T-helper 2 cell treated with Interferon-gamma antibody and Interleukin-4, amounts not matched to agents 5 μg/mL and 100 μg/mL, for 36 hours (primary cell): ENCODE results near the gene PIK3R1.

ENCODE experiments used
- DNase-seq: peaks from one replicate; pipeline ENCODE4 v3.0.0; 2021; ENCODE audit warnings: low spot score
- H3K27ac Mint-ChIP-seq: one replicate; pipeline ENCODE4 v1.8.0; 2021; ENCODE audit warnings: mild to moderate bottlenecking, mixed read lengths
- H3K27me3 Mint-ChIP-seq: one replicate; pipeline ENCODE4 v1.8.0; 2021; ENCODE audit warnings: low read depth, mixed read lengths
- H3K36me3 Mint-ChIP-seq: one replicate; pipeline ENCODE4 v1.8.0; 2021; ENCODE audit warnings: low read depth, mixed read lengths
- H3K4me1 Mint-ChIP-seq: one replicate; pipeline ENCODE4 v1.8.0; 2021; ENCODE audit warnings: low read depth, mixed read lengths
- H3K4me3 Mint-ChIP-seq: one replicate; pipeline ENCODE4 v1.8.0; 2022; ENCODE audit warnings: mild to moderate bottlenecking, moderate library complexity, mixed read lengths
- H3K9me3 Mint-ChIP-seq: one replicate; pipeline ENCODE4 v1.8.0; 2021; ENCODE audit warnings: mixed read lengths

The PIK3R1 gene

GRCh38 chr5:68268852-68269130 is 53.2 kb downstream of the PIK3R1 start:
- H3K4me3 Mint-ChIP-seq, result peak overlapping the region; percentile 51
- H3K36me3 Mint-ChIP-seq, result peaks cover 11% of the 10 kb centered on the region
- peak overlapping the region; percentile 34 for H3K27ac Mint-ChIP-seq
- peaks cover 72% of the 10 kb centered on the region for H3K4me1 Mint-ChIP-seq
- no peaks in the 10 kb centered on the region for H3K27me3 Mint-ChIP-seq
- no peak for DNase-seq
- no peaks in the 10 kb centered on the region for H3K9me3 Mint-ChIP-seq

GRCh38 chr5:68269820-68270219 is 54.3 kb downstream of the PIK3R1 start:
- H3K36me3 Mint-ChIP-seq, result peaks cover 18% of the 10 kb centered on the region
- H3K4me1 Mint-ChIP-seq, result peaks cover 77% of the 10 kb centered on the region
- no peaks in the 10 kb centered on the region for H3K9me3 Mint-ChIP-seq
- DNase-seq, result no peak
- H3K27ac Mint-ChIP-seq, result peak overlapping the region; percentile 28
- peak overlapping the region; percentile 22 for H3K4me3 Mint-ChIP-seq
- no peaks in the 10 kb centered on the region for H3K27me3 Mint-ChIP-seq

GRCh38 chr5:68270399-68270975 is 54.9 kb downstream of the PIK3R1 start:
- H3K9me3 Mint-ChIP-seq, result no peaks in the 10 kb centered on the region
- H3K27me3 Mint-ChIP-seq, result no peaks in the 10 kb centered on the region
- no peak for DNase-seq
- peaks cover 23% of the 10 kb centered on the region for H3K36me3 Mint-ChIP-seq
- H3K4me1 Mint-ChIP-seq, result peaks cover 75% of the 10 kb centered on the region
- peak overlapping the region; percentile 37 for H3K4me3 Mint-ChIP-seq
- H3K27ac Mint-ChIP-seq, result peak overlapping the region; percentile 48

- no peak for DNase-seq
- H3K27me3 Mint-ChIP-seq, result no peaks in the 10 kb centered on the region
- peaks cover 25% of the 10 kb centered on the region for H3K36me3 Mint-ChIP-seq
- H3K4me1 Mint-ChIP-seq, result peaks cover 76% of the 10 kb centered on the region
- no peak overlapping the region for H3K4me3 Mint-ChIP-seq
- H3K27ac Mint-ChIP-seq, result no peak overlapping the region
- no peaks in the 10 kb centered on the region for H3K9me3 Mint-ChIP-seq
Observed at GRCh38 chr5:68271124-68271523, 55.6 kb downstream of the PIK3R1 start.

- peak overlapping the region; percentile 37 for H3K27ac Mint-ChIP-seq
- peaks cover 73% of the 10 kb centered on the region for H3K4me1 Mint-ChIP-seq
- DNase-seq, result no peak
- H3K4me3 Mint-ChIP-seq, result no peak overlapping the region
- H3K36me3 Mint-ChIP-seq, result peaks cover 34% of the 10 kb centered on the region
- no peaks in the 10 kb centered on the region for H3K9me3 Mint-ChIP-seq
- H3K27me3 Mint-ChIP-seq, result no peaks in the 10 kb centered on the region
Observed at GRCh38 chr5:68272289-68272688, 56.7 kb downstream of the PIK3R1 start.

GRCh38 chr5:68273717-68274409 is 58.3 kb downstream of the PIK3R1 start:
- no peaks in the 10 kb centered on the region for H3K9me3 Mint-ChIP-seq

GRCh38 chr5:68274847-68275651 is 59.5 kb downstream of the PIK3R1 start:
- Mint-ChIP-seq H3K36me3 (peaks cover 57% of the 10 kb centered on the region), H3K4me1 (peaks cover 75% of the 10 kb centered on the region), H3K4me3 (peak overlapping the region; percentile 82), H3K9me3 (no peaks in the 10 kb centered on the region), H3K27me3 (no peaks in the 10 kb centered on the region), H3K27ac (peak overlapping the region; percentile 96)
- DNase-seq, result no peak

More at GRCh38 chr5:68273717-68274409, 58.3 kb downstream of the PIK3R1 start:
- Mint-ChIP-seq H3K36me3 (peaks cover 45% of the 10 kb centered on the region), H3K4me1 (peaks cover 72% of the 10 kb centered on the region), H3K27me3 (no peaks in the 10 kb centered on the region), H3K27ac (peak overlapping the region; percentile 96), H3K4me3 (peak overlapping the region; percentile 82)
- no peak for DNase-seq

GRCh38 chr5:68276740-68277139 is 61.2 kb downstream of the PIK3R1 start:
- Mint-ChIP-seq H3K4me3 (no peak overlapping the region), H3K27me3 (no peaks in the 10 kb centered on the region), H3K4me1 (peaks cover 65% of the 10 kb centered on the region), H3K36me3 (peaks cover 69% of the 10 kb centered on the region), H3K27ac (no peak overlapping the region), H3K9me3 (no peaks in the 10 kb centered on the region)
- no peak for DNase-seq

GRCh38 chr5:68277431-68277830 is 61.9 kb downstream of the PIK3R1 start:
- no peak for DNase-seq
- H3K27me3 Mint-ChIP-seq, result no peaks in the 10 kb centered on the region
- H3K4me3 Mint-ChIP-seq, result no peak overlapping the region

GRCh38 chr5:68279984-68280383 is 64.4 kb downstream of the PIK3R1 start:
- H3K4me3 Mint-ChIP-seq, result peak overlapping the region; percentile 93
- no peaks in the 10 kb centered on the region for H3K9me3 Mint-ChIP-seq
- H3K4me1 Mint-ChIP-seq, result peaks cover 70% of the 10 kb centered on the region
- DNase-seq, result peak; percentile 66
- H3K36me3 Mint-ChIP-seq, result peaks cover 78% of the 10 kb centered on the region
- H3K27me3 Mint-ChIP-seq, result no peaks in the 10 kb centered on the region
- H3K27ac Mint-ChIP-seq, result peak overlapping the region; percentile 93

More at GRCh38 chr5:68277431-68277830, 61.9 kb downstream of the PIK3R1 start:
- Mint-ChIP-seq H3K9me3 (no peaks in the 10 kb centered on the region), H3K27ac (no peak overlapping the region), H3K4me1 (peaks cover 71% of the 10 kb centered on the region), H3K36me3 (peaks cover 75% of the 10 kb centered on the region)

GRCh38 chr5:68282001-68282400 is 66.4 kb downstream of the PIK3R1 start:
- Mint-ChIP-seq H3K4me3 (peak overlapping the region; percentile 93), H3K27me3 (no peaks in the 10 kb centered on the region), H3K9me3 (no peaks in the 10 kb centered on the region), H3K36me3 (peaks cover 78% of the 10 kb centered on the region), H3K27ac (peak overlapping the region; percentile 77), H3K4me1 (peaks cover 73% of the 10 kb centered on the region)
- no peak for DNase-seq

- no peak overlapping the region for H3K27ac Mint-ChIP-seq
Observed at GRCh38 chr5:68283766-68284165, 68.2 kb downstream of the PIK3R1 start.

GRCh38 chr5:68285075-68285840 is 69.7 kb downstream of the PIK3R1 start:
- peak overlapping the region; percentile 85 for H3K4me3 Mint-ChIP-seq
- H3K36me3 Mint-ChIP-seq, result peaks cover 65% of the 10 kb centered on the region
- H3K4me1 Mint-ChIP-seq, result peaks cover 76% of the 10 kb centered on the region
- H3K27ac Mint-ChIP-seq, result peak overlapping the region; percentile 80
- no peak for DNase-seq
- H3K9me3 Mint-ChIP-seq, result no peaks in the 10 kb centered on the region
- H3K27me3 Mint-ChIP-seq, result no peaks in the 10 kb centered on the region

More at GRCh38 chr5:68283766-68284165, 68.2 kb downstream of the PIK3R1 start:
- Mint-ChIP-seq H3K27me3 (no peaks in the 10 kb centered on the region), H3K9me3 (no peaks in the 10 kb centered on the region), H3K4me1 (peaks cover 76% of the 10 kb centered on the region), H3K36me3 (peaks cover 73% of the 10 kb centered on the region), H3K4me3 (peak overlapping the region; percentile 57)
- DNase-seq, result no peak
